CD14-positive monocyte (primary cell): ENCODE data around the gene WDR91. TPM values are rescaled to one million over a fixed set of nuclear protein-coding genes. Genes with fewer than 3 reads are reported as not detected.

Source experiments
- DNase-seq, 3 donors: peaks; one replicate each; pipeline ENCODE4 v3.0.0-alpha.2; 2011 to 2022
- H2AFZ ChIP-seq: 2 replicates; pipeline ENCODE4 v1.6.0; 2012; ENCODE audit warnings: mild to moderate bottlenecking, low read depth, low read length, inconsistent platforms; ENCODE audit not compliant: insufficient read depth, poor library complexity, severe bottlenecking
- H3K27ac ChIP-seq, 2 donors: 1 replicate in 1 of 2; 2 replicates in 1 of 2; pipeline ENCODE4 v1.5.1; 2012 to 2013; ENCODE audit warnings: low read length in 2 of 2, control low read depth in 1 of 2, inconsistent platforms in 1 of 2, low read depth in 1 of 2, mild to moderate bottlenecking in 1 of 2
- H3K27me3 ChIP-seq, 2 donors: one replicate each; pipeline versions ENCODE4 v1.6.0 to v1.6.1; 2011 to 2013; ENCODE audit warnings: low read length in 2 of 2; ENCODE audit not compliant: control insufficient read depth in 2 of 2, insufficient read depth in 2 of 2
- H3K36me3 ChIP-seq, 2 donors: replicated peaks in 1 of 2; 1 replicate in 1 of 2; 2 replicates in 1 of 2; pipeline versions ENCODE4 v1.5.1 to v1.6.1; 2012 to 2013; ENCODE audit warnings: low read length in 2 of 2, control low read depth in 1 of 2, inconsistent platforms in 1 of 2, mild to moderate bottlenecking in 1 of 2; ENCODE audit not compliant: insufficient read depth in 2 of 2, control insufficient read depth in 1 of 2
- H3K4me1 ChIP-seq, 2 donors: 1 replicate in 1 of 2; 2 replicates in 1 of 2; pipeline versions ENCODE4 v1.5.1 to v1.6.1; 2012 to 2013; ENCODE audit warnings: low read length in 2 of 2, control low read depth in 1 of 2, inconsistent platforms in 1 of 2, mild to moderate bottlenecking in 1 of 2, moderate library complexity in 1 of 2; ENCODE audit not compliant: insufficient read depth in 2 of 2, control insufficient read depth in 1 of 2
- H3K4me2 ChIP-seq: replicated peaks from 2 replicates; pipeline ENCODE3; 2012; ENCODE audit warnings: low read length, moderate library complexity, mild to moderate bottlenecking; ENCODE audit not compliant: poor library complexity, severe bottlenecking; ENCODE audit errors: extremely low read depth
- H3K4me3 ChIP-seq, 3 experiments: fragments of 200-600 bp in 1 of 3; sonication (generic) in 1 of 3; replicated peaks in 1 of 3; 1 replicate in 2 of 3; 2 replicates in 1 of 3; pipeline ENCODE4 v1.5.1; 2011 to 2013; ENCODE audit warnings: low read length in 3 of 3, mild to moderate bottlenecking in 3 of 3, control low read depth in 2 of 3, low read depth in 2 of 3, inconsistent platforms in 1 of 3, moderate library complexity in 1 of 3
- H3K79me2 ChIP-seq: 2 replicates; pipeline ENCODE4 v1.6.0; 2012; ENCODE audit warnings: mild to moderate bottlenecking, control low read depth, inconsistent platforms, low read length, moderate library complexity; ENCODE audit not compliant: insufficient read depth
- H3K9ac ChIP-seq: 2 replicates; pipeline ENCODE4 v1.6.0; 2017; ENCODE audit warnings: low read length, mild to moderate bottlenecking; ENCODE audit not compliant: insufficient read depth, poor library complexity, severe bottlenecking
- H3K9me3 ChIP-seq, 2 donors: replicated peaks in 1 of 2; 1 replicate in 1 of 2; 2 replicates in 1 of 2; pipeline versions ENCODE4 v1.5.1 to v1.6.1; 2012 to 2013; ENCODE audit warnings: low read length in 2 of 2, control low read depth in 1 of 2; ENCODE audit not compliant: control insufficient read depth in 1 of 2, insufficient read depth in 1 of 2
- H4K20me1 ChIP-seq: 2 replicates; pipeline ENCODE4 v1.6.0; 2012; ENCODE audit warnings: mild to moderate bottlenecking, low read length, control low read depth, moderate library complexity; ENCODE audit not compliant: insufficient read depth
- H3K27ac Mint-ChIP-seq, 7 donors: one replicate each; pipeline ENCODE4 v1.8.0; 2020; ENCODE audit warnings: mild to moderate bottlenecking in 7 of 7, mixed read lengths in 7 of 7, moderate library complexity in 6 of 7, inconsistent platforms in 2 of 7
- H3K27me3 Mint-ChIP-seq, 3 donors: one replicate each; pipeline ENCODE4 v1.8.0; 2021 to 2022; ENCODE audit warnings: low read depth in 3 of 3, mild to moderate bottlenecking in 3 of 3, mixed read lengths in 3 of 3, moderate library complexity in 3 of 3, inconsistent platforms in 1 of 3
- H3K36me3 Mint-ChIP-seq, 2 donors: one replicate each; pipeline ENCODE4 v1.8.0; 2020; ENCODE audit warnings: mixed read lengths in 2 of 2, inconsistent platforms in 1 of 2, mild to moderate bottlenecking in 1 of 2
- H3K4me1 Mint-ChIP-seq: one replicate; pipeline ENCODE4 v1.8.0; 2020; ENCODE audit warnings: mild to moderate bottlenecking, mixed read lengths
- H3K4me3 Mint-ChIP-seq, 2 donors: one replicate each; pipeline ENCODE4 v1.8.0; 2020; ENCODE audit warnings: mild to moderate bottlenecking in 2 of 2, mixed read lengths in 2 of 2, moderate library complexity in 1 of 2
- H3K9me3 Mint-ChIP-seq, 7 donors: one replicate each; pipeline ENCODE4 v1.8.0; 2020 to 2022; ENCODE audit warnings: mixed read lengths in 7 of 7, mild to moderate bottlenecking in 6 of 7, moderate library complexity in 6 of 7, inconsistent platforms in 2 of 7
- WGBS: methylation state at CpG from one replicate; pipeline ENCODE4 v1.1.5; 2013; ENCODE audit warnings: missing lambda C conversion rate; ENCODE audit not compliant: insufficient coverage; 5-methylcytosine and 5-hydroxymethylcytosine counted together
- intact Hi-C, 2 donors: fragments of 100-400 bp; cut with micrococcal nuclease; formaldehyde crosslinking; loops; one replicate each; pipeline versions ENCODE4 v1.15.0 to v1.15.1; 2023
- polyA plus RNA-seq, 3 donors: library from polyadenylated mRNA; depleted of rRNA in 1 of 3; unstranded in 2 of 3; stranded (reverse) in 1 of 3; fragments of 300-500 nt in 2 of 3; fragments of >200 nt in 1 of 3; fragmentation: Illumina TruSeq in 2 of 3; gene quantifications; 1 replicate in 2 of 3; 2 replicates in 1 of 3; pipeline ENCODE4 v1.2.3, GENCODE V29; 2012 to 2021
- TF ChIP-seq, protein P1 (sequence below): fragments of 200-600 bp; IDR thresholded peaks from one replicate; pipeline ENCODE4 v1.8.0; 2022; ENCODE audit warnings: antibody characterized with exemption, mild to moderate bottlenecking

Gene WDR91
- polyA plus RNA-seq, 3 donors, result 2.5 to 35.0 (median 3.9) TPM

DNA sequence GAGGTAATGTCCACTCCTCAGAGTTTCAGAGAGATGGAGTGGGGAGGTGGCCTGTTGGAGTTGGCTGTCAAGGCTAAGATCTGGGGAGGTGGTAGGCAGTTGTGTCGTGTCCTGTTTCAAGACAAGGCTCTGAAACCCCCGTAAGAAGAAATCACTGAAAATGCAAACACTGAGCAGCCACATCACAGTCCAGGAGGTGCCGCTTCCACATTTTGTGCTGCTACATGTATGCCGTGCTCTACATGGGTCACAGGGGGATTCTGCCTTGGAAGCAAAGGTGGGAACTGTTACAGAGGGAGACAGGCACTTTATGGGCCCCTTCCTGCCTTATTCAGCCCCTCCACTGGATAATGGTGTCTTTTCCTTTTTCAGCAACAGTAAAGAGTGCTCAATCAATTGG, 11.9 kb downstream of the WDR91 start:
- H3K4me1 Mint-ChIP-seq, result no peaks in the 10 kb centered on the region
- Histone ChIP-seq H3K27ac (no peak overlapping the region), H3K79me2 (no peaks in the 10 kb centered on the region), H3K9ac (no peak overlapping the region), H2AFZ (no peak overlapping the region), H3K4me1 (no peaks in the 10 kb centered on the region), H3K4me2 (no peak overlapping the region), H4K20me1 (no peaks in the 10 kb centered on the region), H3K4me3 (no peak overlapping the region), H3K27me3 (no peaks in the 10 kb centered on the region), H3K9me3 (no peaks in the 10 kb centered on the region), H3K36me3 (peaks cover 92 to 100% of the 10 kb centered on the region in 2 donors)
- TF ChIP-seq, protein P1, sequence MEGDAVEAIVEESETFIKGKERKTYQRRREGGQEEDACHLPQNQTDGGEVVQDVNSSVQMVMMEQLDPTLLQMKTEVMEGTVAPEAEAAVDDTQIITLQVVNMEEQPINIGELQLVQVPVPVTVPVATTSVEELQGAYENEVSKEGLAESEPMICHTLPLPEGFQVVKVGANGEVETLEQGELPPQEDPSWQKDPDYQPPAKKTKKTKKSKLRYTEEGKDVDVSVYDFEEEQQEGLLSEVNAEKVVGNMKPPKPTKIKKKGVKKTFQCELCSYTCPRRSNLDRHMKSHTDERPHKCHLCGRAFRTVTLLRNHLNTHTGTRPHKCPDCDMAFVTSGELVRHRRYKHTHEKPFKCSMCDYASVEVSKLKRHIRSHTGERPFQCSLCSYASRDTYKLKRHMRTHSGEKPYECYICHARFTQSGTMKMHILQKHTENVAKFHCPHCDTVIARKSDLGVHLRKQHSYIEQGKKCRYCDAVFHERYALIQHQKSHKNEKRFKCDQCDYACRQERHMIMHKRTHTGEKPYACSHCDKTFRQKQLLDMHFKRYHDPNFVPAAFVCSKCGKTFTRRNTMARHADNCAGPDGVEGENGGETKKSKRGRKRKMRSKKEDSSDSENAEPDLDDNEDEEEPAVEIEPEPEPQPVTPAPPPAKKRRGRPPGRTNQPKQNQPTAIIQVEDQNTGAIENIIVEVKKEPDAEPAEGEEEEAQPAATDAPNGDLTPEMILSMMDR, result no peak
- WGBS, result 96% methylated on average over 3 of the region's 4 CpGs
- DNase-seq, result no peak
- no peak overlapping the region for H3K4me3 Mint-ChIP-seq
- H3K27me3 Mint-ChIP-seq, result no peaks in the 10 kb centered on the region
- no peak overlapping the region for H3K27ac Mint-ChIP-seq
- intact Hi-C loops, result no loop called here
- H3K9me3 Mint-ChIP-seq, result no peaks in the 10 kb centered on the region
- peaks cover 93 to 98% of the 10 kb centered on the region in 2 donors for H3K36me3 Mint-ChIP-seq

DNA sequence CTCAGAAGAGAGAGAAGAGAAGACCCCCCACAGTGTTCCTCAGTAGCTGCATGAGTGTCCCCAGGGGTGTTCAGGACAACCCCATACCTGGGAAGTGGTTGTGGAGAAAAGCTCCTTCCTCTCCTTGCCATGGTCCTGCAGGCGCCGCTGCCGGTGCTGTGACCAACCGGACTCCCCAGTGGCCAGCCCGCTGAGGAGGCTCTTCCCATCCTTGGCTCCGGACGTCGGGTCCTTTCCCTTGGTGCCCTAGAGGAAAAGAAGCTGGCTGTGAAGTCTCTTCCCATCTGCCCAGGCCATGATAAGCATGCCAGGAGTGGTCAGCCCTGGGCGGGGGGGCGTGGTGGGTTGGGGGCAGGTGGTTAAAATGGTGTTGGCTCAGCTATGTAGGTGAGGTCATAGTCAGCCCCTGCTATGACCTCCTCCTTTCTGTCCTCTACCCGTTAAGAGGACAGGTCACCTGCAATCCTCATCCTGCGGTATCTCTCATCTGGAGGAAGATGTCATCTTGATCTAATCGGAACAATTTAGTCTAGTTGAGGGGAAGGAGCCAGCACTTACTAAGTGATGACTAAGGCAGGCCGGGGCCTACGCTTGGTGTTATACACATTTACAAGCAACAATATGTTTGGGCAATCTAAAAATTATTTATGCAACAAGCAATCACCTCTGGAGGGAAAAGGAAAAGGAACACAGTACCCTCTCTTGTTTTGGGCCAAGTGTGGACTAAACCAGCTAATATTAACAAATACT, 13.2 kb downstream of the WDR91 start:
- Histone ChIP-seq H3K27ac (no peak overlapping the region), H3K27me3 (no peaks in the 10 kb centered on the region), H3K4me1 (no peaks in the 10 kb centered on the region), H3K9me3 (no peaks in the 10 kb centered on the region), H3K4me2 (no peak overlapping the region), H3K9ac (no peak overlapping the region), H3K4me3 (no peak overlapping the region), H3K36me3 (peaks cover 92 to 100% of the 10 kb centered on the region in 2 donors), H3K79me2 (no peaks in the 10 kb centered on the region), H4K20me1 (no peaks in the 10 kb centered on the region), H2AFZ (no peak overlapping the region)
- Mint-ChIP-seq H3K27me3 (no peaks in the 10 kb centered on the region), H3K36me3 (peaks cover 93 to 98% of the 10 kb centered on the region in 2 donors), H3K4me3 (no peak overlapping the region), H3K27ac (no peak overlapping the region), H3K9me3 (no peaks in the 10 kb centered on the region), H3K4me1 (no peaks in the 10 kb centered on the region)
- TF ChIP-seq, protein P1, result no peak
- WGBS, result 95% methylated on average over 6 of the region's 15 CpGs
- intact Hi-C loops, result no loop called here
- no peak for DNase-seq
